ENCODE measurements around the gene C1orf122.

The C1orf122 gene

GRCh38 chr1:37797750-37798345 lies 9.7 kb upstream of the C1orf122 start:
- DNase-seq (ENCODE audit: low read depth in 4 of 4, low spot score in 1 of 4): no peak

GRCh38 chr1:37802439-37802838 lies 5.2 kb upstream of the C1orf122 start:
- no peak for DNase-seq (ENCODE audit: low read depth in 4 of 4, low spot score in 1 of 4)

DNA sequence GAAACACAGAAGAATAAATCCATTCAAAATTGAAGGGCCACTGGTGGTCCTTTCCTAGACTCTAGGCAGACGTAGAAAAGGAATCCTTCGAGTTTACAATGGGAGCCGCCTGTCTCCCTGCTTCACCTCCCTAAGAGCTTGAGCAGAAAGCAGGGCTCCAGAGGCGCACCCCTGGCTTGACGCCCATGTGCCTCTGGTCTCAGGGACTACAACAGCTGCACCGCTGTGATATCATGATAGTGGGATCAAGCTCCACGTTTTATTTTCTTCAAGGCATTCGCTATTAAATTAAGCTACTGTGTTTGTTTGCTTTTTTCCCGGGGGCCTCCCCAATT lies 403 bp upstream of the C1orf122 start:
- no peak for DNase-seq (ENCODE audit: low read depth in 4 of 4, low spot score in 1 of 4)

GRCh38 chr1:37808369-37809319 lies 1.1 kb downstream of the C1orf122 start:
- peak in 1 of 4 experiments; percentile 25 for DNase-seq (ENCODE audit: low read depth in 4 of 4, low spot score in 1 of 4)

DNA sequence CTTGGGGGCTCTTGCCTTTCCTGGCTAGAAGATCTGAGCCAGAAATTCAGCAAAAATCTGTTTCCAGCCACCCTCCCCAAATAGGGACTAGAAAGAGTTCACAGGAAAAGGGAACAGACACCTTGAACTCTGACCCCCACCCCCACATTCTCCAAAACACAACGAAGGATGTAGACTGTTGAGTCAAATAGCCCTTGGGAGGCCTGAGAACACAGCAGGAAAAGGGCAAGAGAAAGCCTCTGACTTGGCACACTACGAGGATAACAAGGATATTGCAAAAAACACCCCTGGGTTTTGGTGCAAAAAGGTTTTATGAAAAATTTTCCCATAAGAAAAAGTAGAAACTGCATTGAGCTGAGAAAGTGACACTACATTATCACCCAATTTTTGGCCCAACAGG lies 2.4 kb downstream of the C1orf122 start:
- no peak for DNase-seq (ENCODE audit: low read depth in 4 of 4, low spot score in 1 of 4)

GRCh38 chr1:37811027-37811655 lies 3.6 kb downstream of the C1orf122 start:
- peak; percentile 25 to 51 (median 34) for DNase-seq (ENCODE audit: low read depth in 4 of 4, low spot score in 1 of 4)

DNA sequence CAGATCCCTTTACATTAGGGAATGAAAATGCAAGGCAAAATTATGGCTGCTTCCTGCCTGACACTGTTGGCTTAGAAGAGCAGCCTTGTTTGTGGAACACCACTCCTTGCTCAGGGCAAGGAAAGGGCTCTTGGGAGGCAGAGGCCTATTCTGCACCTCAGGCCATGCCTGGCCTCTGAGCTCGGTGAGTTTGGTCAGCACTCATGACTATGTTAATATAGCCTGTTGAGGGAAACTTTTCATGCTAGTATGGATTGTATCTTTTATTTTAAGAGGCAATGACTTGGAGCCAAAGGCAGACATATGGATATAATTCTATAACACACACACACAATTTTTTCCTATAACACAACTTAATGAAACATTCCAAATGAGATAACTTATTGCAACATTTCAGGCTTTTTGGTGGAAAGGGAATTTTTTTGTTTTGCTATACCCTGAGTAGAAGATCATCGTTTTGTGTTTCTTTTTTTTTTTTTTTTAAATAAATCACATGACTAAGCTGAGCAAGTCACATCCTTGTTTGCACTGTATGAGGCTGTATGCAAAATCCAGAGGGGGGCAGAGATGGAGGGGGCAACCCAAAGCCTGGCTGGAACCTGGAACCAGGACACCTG lies 6.0 kb downstream of the C1orf122 start:
- no peak for DNase-seq (ENCODE audit: low read depth in 4 of 4, low spot score in 1 of 4)

GRCh38 chr1:37814252-37814651 lies 6.7 kb downstream of the C1orf122 start:
- DNase-seq (ENCODE audit: low read depth in 4 of 4, low spot score in 1 of 4): no peak

GRCh38 chr1:37817481-37817880 lies 9.9 kb downstream of the C1orf122 start:
- DNase-seq (ENCODE audit: low read depth in 4 of 4, low spot score in 1 of 4): no peak

DNA sequence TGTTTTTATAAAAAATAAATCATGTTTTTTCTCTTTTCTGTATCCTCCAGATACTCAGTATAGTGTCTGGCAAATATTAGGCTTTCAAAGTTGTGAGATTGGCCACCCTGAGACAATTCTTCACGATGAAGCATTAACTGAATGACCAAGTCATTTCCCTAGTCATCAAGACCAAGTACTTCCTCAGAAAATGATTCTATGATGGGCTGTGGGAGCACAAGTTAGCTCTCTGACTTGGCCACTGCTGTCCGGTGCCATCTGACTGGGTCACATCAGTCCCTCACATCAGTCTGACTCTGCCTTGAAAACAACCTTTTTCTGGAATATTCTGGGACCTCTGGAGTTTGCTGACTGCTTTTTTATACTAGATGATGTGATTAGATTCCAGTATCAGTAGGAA lies 13.9 kb downstream of the C1orf122 start:
- no peak for DNase-seq (ENCODE audit: low read depth in 4 of 4, low spot score in 1 of 4)

- DNase-seq (ENCODE audit: low read depth in 4 of 4, low spot score in 1 of 4): no peak
Observed at GRCh38 chr1:37822906-37823815, 15.6 kb downstream of the C1orf122 start.

- DNase-seq (ENCODE audit: low read depth in 4 of 4, low spot score in 1 of 4): no peak
Observed at GRCh38 chr1:37824001-37824400, 16.4 kb downstream of the C1orf122 start.

DNA sequence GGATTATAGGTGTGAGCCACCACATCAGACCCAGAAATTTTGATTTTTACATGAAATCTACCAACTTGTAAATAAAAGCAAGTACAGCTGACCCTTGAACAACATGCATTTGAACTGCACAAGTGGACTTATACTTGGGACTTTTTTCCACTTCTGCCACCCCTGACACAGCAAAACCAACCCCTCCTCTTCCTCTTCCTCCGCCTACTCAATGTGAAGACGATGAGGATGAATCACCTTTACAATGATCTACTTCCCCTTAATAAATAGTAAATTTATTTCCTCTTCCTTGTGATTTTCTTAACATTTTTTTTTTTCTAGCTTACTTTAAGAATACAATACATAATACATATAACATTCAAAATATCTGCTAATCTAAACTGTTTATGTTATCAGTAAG lies 17.9 kb downstream of the C1orf122 start:
- DNase-seq (ENCODE audit: low read depth in 4 of 4, low spot score in 1 of 4): no peak

GRCh38 chr1:37828410-37829074 lies 21.0 kb downstream of the C1orf122 start:
- no peak for DNase-seq (ENCODE audit: low read depth in 4 of 4, low spot score in 1 of 4)

GRCh38 chr1:37831109-37831508 lies 23.5 kb downstream of the C1orf122 start:
- DNase-seq (ENCODE audit: low read depth in 4 of 4, low spot score in 1 of 4): no peak

GRCh38 chr1:37831809-37832208 lies 24.2 kb downstream of the C1orf122 start:
- no peak for DNase-seq (ENCODE audit: low read depth in 4 of 4, low spot score in 1 of 4)

- DNase-seq (ENCODE audit: low read depth in 4 of 4, low spot score in 1 of 4): no peak
Observed at GRCh38 chr1:37836788-37837187, 29.2 kb downstream of the C1orf122 start.

DNA sequence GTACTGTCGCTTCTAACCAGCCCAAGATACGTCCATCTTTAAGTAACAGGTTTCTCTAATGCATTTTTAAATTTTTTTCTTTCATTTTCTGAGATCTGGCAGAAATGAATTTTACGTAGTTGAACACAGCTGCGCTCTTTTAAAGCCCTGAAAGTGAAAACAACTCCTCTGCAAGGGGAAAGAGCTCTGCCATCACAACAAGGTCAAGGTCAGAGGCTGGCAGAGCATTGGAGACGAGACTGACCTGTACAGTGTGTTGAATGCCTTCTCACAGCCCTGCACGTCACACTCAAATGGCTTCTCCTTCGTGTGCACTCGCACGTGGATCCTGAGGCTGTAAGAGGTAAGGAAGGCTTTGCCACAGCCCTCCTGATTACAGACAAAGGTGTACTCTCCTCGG lies 32.1 kb downstream of the C1orf122 start:
- no peak for DNase-seq (ENCODE audit: low read depth in 4 of 4, low spot score in 1 of 4)

GRCh38 chr1:37840711-37841110 lies 33.1 kb downstream of the C1orf122 start:
- no peak for DNase-seq (ENCODE audit: low read depth in 4 of 4, low spot score in 1 of 4)

- no peak for DNase-seq (ENCODE audit: low read depth in 4 of 4, low spot score in 1 of 4)
Observed at GRCh38 chr1:37841652-37842051, 34.1 kb downstream of the C1orf122 start.

Data from stimulated activated CD4-positive, alpha-beta T cell treated with anti-CD3 and anti-CD28 coated beads, Interleukin-1b, Interleukin-23, amount 100 ng/mL, for 24 hours (primary cell).